ENCODE data around the gene SRPK3.
"Not testable (repeated sequence)": the region's sequence is repeated elsewhere in the genome, so short reads cannot be mapped to it uniquely, and the experiment has no call there.

Gene SRPK3

DNA sequence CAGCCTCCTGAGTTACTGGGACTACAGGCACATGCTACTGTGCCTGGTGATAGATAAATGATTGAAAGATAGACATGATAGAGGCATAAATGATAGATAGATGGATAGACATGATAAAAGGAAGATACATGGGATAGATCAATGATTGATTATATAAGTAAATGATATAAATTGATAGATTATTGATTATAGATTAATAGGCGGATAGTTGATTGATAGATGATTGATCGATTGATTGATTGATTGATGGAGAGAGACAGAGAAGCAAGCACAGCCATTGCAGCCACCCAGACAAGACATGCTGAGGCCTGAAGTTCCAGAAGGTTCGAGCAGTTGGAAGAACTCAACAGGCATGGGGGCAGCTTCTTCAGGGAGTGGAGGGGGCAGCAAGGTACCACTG is 34.5 kb upstream of the SRPK3 start:
- no peak for DNase-seq

- DNase-seq: not testable (repeated sequence)
These were observed 33.9 kb upstream of the SRPK3 start for GRCh38 chrX:153746991-153747390.

- not testable (repeated sequence) for DNase-seq
These were observed 31.8 kb upstream of the SRPK3 start for GRCh38 chrX:153749017-153749416.

GRCh38 chrX:153750127-153750774 is 30.6 kb upstream of the SRPK3 start:
- DNase-seq: no peak

- no peak for DNase-seq
These were observed 25.7 kb upstream of the SRPK3 start for GRCh38 chrX:153755136-153755535.

DNA sequence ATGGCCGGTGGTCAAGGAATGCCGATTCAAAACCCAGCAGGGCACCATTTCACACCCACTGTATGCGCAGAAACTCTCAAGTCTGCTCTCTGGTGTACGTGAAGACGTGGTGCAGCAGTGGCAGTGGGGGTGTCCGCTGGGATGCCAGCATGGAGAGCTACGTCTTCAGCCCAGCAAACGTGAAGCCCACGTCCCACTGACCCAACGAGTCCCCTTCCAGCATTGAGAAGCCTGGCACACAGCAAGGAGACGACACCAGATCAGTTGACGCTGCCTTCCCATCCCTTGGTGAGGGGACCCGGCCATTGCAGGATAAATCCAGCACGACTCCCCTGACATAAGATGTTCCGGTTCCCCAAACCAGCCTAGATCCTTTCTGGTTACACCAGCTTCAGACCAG is 19.0 kb upstream of the SRPK3 start:
- DNase-seq: no peak

DNA sequence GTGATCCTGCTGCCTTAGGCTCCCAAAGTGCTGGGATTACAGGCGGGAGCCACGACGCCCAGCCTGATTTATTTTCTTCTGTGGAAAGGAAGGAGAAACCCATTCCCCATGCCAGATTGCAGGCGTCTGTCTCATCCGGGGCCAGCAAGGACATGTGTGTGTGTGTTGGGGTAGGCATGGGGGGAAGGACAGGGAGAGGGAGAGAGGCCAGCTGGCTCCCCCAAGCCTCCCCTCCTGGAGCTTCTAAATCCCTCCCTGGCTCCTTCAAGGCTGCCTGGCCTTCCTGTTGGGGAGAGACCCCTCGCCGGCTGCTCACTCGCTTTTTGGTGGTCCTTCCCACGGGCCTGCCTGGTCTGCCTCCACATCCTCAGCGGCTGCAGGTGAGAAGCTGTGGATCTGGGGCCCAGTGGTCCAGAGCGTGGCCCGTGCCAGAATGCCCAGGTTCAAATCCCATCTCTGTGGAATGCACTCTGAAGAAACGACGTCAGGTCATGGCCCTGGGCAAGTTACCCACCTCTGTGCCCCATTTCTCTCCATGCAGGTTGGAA is 18.1 kb upstream of the SRPK3 start:
- DNase-seq: no peak

- no peak for DNase-seq
These were observed 17.4 kb upstream of the SRPK3 start for GRCh38 chrX:153763298-153763932.

DNA sequence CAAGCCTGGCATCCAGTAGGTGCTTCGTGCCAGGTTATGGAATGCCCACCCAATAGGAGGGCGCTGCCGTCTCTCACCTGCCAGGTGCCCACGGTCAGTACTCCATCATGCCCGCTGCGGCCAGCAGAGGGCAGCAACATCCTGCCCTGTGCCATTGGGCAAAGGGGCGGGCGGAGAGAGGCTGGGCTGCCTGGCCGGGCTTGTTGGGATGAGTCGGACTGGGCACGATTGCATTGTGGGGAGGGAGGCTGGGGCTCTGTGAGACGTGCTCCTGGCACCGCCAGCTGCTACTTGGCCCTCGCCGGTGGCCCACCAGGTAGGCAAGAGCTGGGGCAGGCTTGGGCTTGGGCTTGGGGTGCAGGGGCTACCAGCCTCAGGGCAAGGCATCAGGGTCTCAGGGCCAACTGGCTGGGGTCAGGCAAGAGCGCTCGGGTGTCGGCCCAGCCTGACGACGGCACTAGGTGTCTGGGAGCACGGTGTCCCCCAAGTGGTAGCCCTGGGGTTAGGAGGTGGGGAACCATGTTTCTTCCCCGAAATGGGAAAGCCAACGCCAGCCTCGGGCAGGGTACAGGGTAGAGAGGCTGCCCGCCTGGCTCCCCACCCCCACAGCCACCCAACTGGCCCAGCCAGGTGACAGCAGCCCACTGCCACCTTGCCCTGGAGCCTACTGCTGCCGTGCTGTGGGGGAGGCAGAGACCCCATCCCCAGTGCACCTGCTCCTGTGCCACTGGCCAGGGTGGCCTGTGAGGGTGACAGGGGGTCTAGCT is 16.7 kb upstream of the SRPK3 start, which contains the start of gene PLXNB3:
TSS of gene PLXNB3 (plus strand) at position 261 of the 767 bp plus-strand sequence. CDS start 1,287 bp downstream, outside the sequence.
- peak; percentile 66 to 71 for DNase-seq

GRCh38 chrX:153764786-153765137 is 16.1 kb upstream of the SRPK3 start:
- DNase-seq: no peak

GRCh38 chrX:153765138-153766079 is 15.4 kb upstream of the SRPK3 start:
- DNase-seq: no peak

DNA sequence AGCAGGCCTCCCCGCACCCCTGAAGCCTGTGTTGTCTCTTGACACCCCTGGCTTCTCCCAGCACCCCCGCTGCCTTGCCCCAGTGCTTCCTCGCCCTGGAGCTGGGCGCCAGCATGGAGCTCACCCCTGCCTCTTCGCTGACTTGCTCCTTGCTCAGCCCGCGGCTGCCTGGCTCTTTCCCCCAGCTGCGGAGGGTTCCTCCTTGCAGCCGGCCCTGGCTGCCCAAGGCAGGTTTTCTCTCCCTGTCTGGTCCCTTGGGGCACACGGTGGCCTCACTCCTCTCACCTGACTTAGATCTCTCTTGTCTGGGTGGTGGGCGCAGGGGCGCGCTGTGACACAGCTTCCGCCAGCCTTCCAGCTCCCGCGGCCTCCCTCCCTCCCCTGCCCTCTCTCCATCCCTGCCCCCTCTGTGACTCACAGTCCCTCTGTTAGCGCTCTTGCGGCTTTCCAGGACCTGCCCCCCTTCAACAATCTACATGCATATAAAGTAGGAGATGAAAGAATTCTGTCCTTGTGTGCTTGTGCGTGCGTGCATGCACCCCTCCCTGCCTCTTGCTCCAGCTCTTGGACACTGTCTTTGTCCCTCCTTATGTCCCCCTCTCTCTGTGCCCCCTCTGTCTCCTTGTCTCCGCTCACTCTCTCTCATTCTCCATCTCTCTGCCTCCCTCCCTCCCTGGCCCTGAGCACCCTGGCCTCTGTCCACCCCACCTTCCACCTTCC is 14.6 kb upstream of the SRPK3 start:
- peak in 1 of 2 experiments; percentile 8 for DNase-seq

GRCh38 chrX:153766871-153767673 is 13.8 kb upstream of the SRPK3 start:
- DNase-seq: no peak

GRCh38 chrX:153767674-153768055 is 13.2 kb upstream of the SRPK3 start:
- DNase-seq: no peak

- DNase-seq: no peak
These were observed 12.3 kb upstream of the SRPK3 start for GRCh38 chrX:153768311-153769157.

DNA sequence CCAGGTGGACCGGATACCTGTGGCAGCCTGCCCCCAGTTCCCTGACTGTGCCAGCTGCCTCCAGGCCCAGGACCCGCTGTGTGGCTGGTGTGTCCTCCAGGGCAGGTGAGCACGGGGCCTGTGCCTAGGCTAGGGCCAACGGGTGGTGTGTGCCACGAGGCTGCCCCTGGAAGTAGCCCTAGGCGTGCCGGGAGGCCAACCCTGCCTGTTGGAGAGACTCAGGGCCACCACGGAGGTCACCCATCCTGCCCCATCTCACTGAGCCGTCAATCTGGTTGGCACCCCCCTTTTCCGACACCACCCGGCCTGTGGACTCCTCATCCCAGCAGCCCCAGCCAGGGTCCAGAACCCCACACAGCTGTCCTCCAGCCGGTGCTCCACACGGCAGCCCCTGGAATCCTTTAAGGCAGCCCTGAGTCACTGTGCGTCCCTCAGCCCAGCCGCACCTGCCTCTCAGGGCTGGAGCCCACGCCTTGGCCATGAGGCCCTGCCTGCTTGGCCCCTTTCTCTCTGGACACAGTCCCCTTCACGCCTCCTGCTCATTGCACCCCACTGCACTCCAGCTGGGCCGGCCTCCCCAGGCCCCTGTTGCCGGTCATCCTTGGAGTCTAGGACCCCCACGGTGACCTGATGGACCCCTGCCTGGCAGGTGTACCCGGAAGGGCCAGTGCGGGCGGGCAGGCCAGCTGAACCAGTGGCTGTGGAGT is 11.5 kb upstream of the SRPK3 start:
- DNase-seq: no peak

GRCh38 chrX:153769865-153770600 is 10.8 kb upstream of the SRPK3 start:
- no peak for DNase-seq

- DNase-seq: no peak
These were observed 10.0 kb upstream of the SRPK3 start for GRCh38 chrX:153770601-153771414.

All from activated CD4-positive, alpha-beta T cell treated with anti-CD3 and anti-CD28 coated beads, Interleukin-2, amount 50 U/mL, for 4 hours (primary cell).